Left lung (tissue), 10 donors: ENCODE results near the gene TRPC4. TPM values are rescaled to one million over a fixed set of nuclear protein-coding genes. Genes with fewer than 3 reads are reported as not detected.

Experiments
- ATAC-seq: fragments of 200-7000 bp; cut with Tn5 transposase; one replicate; pipeline ENCODE4 v1.9.1; 2020; ENCODE audit warnings: moderate library complexity
- DNase-seq, 4 donors: peaks; one replicate each; pipeline ENCODE4 v3.0.0-alpha.2; 2013 to 2020
- H3K27ac ChIP-seq, 2 donors: fragments of 200-600 bp; sonication (generic) in 1 of 2; one replicate each; pipeline versions ENCODE4 v1.5.0 to v1.8.0; 2020 to 2021
- H3K27me3 ChIP-seq, 2 donors: fragments of 200-600 bp; sonication (generic) in 1 of 2; one replicate each; pipeline versions ENCODE4 v1.5.0 to v1.8.0; 2020 to 2021
- H3K36me3 ChIP-seq, 2 donors: fragments of 200-600 bp; sonication (generic) in 1 of 2; one replicate each; pipeline versions ENCODE4 v1.5.0 to v1.8.0; 2020 to 2021
- H3K4me1 ChIP-seq, 2 donors: fragments of 200-600 bp; one replicate each; pipeline ENCODE4 v1.8.0; 2021
- H3K4me3 ChIP-seq, 2 donors: fragments of 200-600 bp; sonication (generic) in 1 of 2; one replicate each; pipeline versions ENCODE4 v1.5.0 to v1.8.0; 2020 to 2021; ENCODE audit warnings: mild to moderate bottlenecking in 1 of 2
- H3K9me3 ChIP-seq, 2 donors: fragments of 200-600 bp; sonication (generic) in 1 of 2; one replicate each; pipeline versions ENCODE4 v1.5.0 to v1.8.0; 2020 to 2021
- CTCF ChIP-seq, 2 donors: fragments of 200-600 bp; sonication (generic) in 1 of 2; IDR thresholded peaks; one replicate each; pipeline versions ENCODE4 v1.5.0 to v1.8.0; 2021; ENCODE audit warnings: antibody characterized with exemption in 2 of 2
- intact Hi-C, 2 donors: fragments of 100-400 bp; cut with DNase I; formaldehyde crosslinking; loops; one replicate each; pipeline versions ENCODE4 v1.11.2 to v1.14.2; 2022
- polyA plus RNA-seq, 6 donors: library from polyadenylated mRNA; unstranded; fragments of 120-200 nt; gene quantifications; one replicate each; pipeline ENCODE4 v1.2.1, GENCODE V29; 2013; ENCODE audit not compliant: insufficient read length in 6 of 6
- total RNA-seq, 2 donors: library from RNA; stranded (reverse); fragmentation: NEBNext Ultra II Directional; extraction: Animal tissue kit (Norgen Biotek cat#: 25700); gene quantifications; one replicate each; pipeline ENCODE4 v1.2.1, GENCODE V29; 2021
- donor health status: DM: no; HTN: yes; CAD: no.
- donor health status: DM: no; HTN: no; CAD: no.

The TRPC4 gene
- total and polyA plus RNA-seq, 8 donors = 0.13 to 2.1 (median 0.25) TPM

- no peak for ATAC-seq
- Histone ChIP-seq H3K9me3 (no peaks in the 10 kb centered on the region), H3K27ac (no peak overlapping the region), H3K4me3 (no peak overlapping the region), H3K36me3 (no peaks in the 10 kb centered on the region), H3K27me3 (no peaks in the 10 kb centered on the region), H3K4me1 (no peaks in the 10 kb centered on the region)
- DNase-seq = no peak
- TF ChIP-seq CTCF (IDR thresholded peaks at IDR 0.05) = no peak
- intact Hi-C loops = no loop called here
Measured at GRCh38 chr13:37751025-37751424, 118.5 kb downstream of the TRPC4 start.

GRCh38 chr13:37748913-37749312 is 120.7 kb downstream of the TRPC4 start:
- H3K27me3 ChIP-seq = no peaks in the 10 kb centered on the region
- intact Hi-C loops = no loop called here
- DNase-seq (no peak), ATAC-seq (no peak)
- no peaks in the 10 kb centered on the region for H3K9me3 ChIP-seq
- H3K4me3 ChIP-seq = no peak overlapping the region
- no peaks in the 10 kb centered on the region for H3K4me1 ChIP-seq
- H3K27ac ChIP-seq = no peak overlapping the region
- no peaks in the 10 kb centered on the region for H3K36me3 ChIP-seq
- no peak for TF ChIP-seq CTCF (IDR thresholded peaks at IDR 0.05)

DNA sequence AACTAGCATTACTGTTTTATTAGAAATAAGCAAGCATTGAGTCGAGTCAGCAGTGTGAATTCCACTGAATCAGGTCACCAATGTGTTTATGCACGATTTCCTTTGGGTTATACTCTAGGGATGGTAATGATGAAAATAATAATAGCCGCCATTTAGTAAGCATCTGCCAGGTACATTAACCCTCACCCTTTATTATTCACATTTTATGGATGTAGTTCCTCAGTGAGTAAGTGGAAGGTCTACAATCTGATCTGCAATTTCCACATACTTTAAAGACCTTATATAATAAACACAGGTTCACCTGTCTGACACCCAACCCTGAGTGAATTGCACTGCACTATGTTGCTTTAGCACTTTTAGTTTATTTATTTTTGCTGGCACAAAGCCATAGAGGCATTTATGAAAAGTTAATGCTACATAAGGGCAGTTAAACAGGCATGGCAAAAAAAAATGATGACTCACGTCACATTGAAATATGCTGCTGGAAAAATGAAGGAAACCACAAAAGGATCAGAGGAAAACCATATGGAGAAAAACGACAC is 122.4 kb downstream of the TRPC4 start:
- ATAC-seq (no peak), DNase-seq (peak in 1 of 4 donors; percentile 31)

DNA sequence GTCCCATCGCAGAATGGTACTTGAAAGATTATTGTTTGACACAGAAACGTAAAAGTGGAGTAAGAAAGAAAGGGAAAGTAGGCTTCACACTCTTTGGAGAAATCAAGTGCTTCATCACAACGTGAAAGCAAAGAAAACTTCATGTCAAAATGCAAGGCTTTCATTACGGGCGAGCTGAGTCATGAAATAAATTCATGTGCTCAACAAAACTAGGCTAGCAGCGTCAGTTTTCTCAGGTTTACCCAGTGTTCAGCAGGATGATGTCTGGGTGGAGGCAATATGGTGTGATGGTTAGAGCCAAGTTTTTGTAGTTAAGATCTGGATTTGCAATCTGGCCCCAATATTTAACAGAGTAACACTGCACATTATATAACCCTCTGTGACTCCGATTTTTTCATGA is 128.0 kb downstream of the TRPC4 start:
- H3K4me3 ChIP-seq = no peak overlapping the region
- H3K27ac ChIP-seq = no peak overlapping the region
- no peak for TF ChIP-seq CTCF (IDR thresholded peaks at IDR 0.05)
- H3K4me1 ChIP-seq = no peaks in the 10 kb centered on the region
- no peaks in the 10 kb centered on the region for H3K27me3 ChIP-seq
- H3K9me3 ChIP-seq = no peaks in the 10 kb centered on the region
- DNase-seq = no peak
- no peak for ATAC-seq
- intact Hi-C loops = no loop called here
- no peaks in the 10 kb centered on the region for H3K36me3 ChIP-seq

More for the DNA sequence above, 122.4 kb downstream of the TRPC4 start:
- H3K27ac ChIP-seq = no peak overlapping the region
- H3K4me3 ChIP-seq = no peak overlapping the region
- no peaks in the 10 kb centered on the region for H3K27me3 ChIP-seq
- no peaks in the 10 kb centered on the region for H3K9me3 ChIP-seq
- H3K36me3 ChIP-seq = no peaks in the 10 kb centered on the region
- TF ChIP-seq CTCF (IDR thresholded peaks at IDR 0.05) = no peak
- intact Hi-C loops = no loop called here
- no peaks in the 10 kb centered on the region for H3K4me1 ChIP-seq

DNA sequence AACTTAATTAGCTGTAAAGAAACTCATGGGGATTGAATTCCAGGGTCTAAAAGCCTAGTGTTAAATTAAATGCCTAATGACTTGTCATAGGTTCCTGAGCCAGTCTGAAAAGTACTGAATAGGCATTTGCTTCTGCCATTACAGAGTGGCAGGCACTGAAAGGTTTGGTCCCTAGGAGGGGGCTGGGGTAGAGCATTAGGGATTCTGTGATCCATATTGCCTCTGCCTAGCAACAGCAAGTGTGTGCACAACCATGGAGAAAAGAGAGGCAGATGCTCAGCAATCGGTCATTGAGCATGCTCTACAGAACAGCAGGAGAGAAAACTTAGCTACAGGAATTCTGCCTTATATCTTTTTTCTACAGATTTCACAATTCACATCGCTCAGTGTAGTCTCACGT is 133.5 kb downstream of the TRPC4 start:
- intact Hi-C loops = no loop called here
- Histone ChIP-seq H3K27ac (no peak overlapping the region), H3K36me3 (no peaks in the 10 kb centered on the region), H3K4me3 (no peak overlapping the region), H3K27me3 (no peaks in the 10 kb centered on the region), H3K4me1 (no peaks in the 10 kb centered on the region), H3K9me3 (no peaks in the 10 kb centered on the region)
- ATAC-seq (no peak), DNase-seq (no peak)
- no peak for TF ChIP-seq CTCF (IDR thresholded peaks at IDR 0.05)
